ENCODE data around the gene ITPKB.
"Not testable (repeated sequence)": the region's sequence is repeated elsewhere in the genome, so short reads cannot be mapped to it uniquely, and the experiment has no call there.

ITPKB gene

DNA sequence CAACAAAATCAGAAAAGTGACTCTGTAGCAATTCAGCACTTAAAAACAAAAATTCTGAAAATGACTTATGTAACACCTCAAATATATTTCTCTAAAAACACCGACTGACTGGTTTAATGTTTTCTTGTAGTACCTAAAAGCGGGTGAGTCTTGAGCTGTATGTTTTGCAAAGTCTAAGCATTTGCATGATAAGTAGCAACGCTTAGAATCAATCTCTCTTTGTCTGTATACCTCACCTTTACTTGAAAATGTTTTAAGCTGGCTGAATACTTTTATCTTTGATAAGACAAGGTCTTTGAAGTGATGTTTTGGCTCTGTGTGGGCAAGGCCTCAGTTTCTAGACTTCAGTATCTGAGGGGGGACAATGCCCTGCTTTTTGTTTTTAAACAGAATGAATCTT lies 8.2 kb downstream of the ITPKB start:
- DNase-seq (ENCODE audit: low read depth) = no peak

DNA sequence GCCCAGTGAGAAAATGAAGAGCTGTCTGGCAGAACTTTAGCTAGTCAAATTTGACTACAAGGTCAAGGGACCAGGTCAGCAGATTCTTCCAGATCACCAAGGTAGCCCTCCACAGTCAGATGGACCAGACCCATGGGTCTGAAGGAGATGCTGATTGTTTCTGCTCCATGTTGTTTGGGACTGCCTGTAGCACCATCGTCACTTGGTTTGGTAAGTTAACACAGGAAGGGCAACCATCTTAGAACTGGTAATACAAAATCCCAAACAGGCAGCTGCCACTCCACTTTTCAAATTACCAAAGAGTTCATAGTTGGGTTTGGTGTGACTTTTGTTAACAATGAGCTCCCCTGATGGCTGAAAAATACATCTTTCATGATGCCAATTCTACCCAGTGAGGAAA lies 9.0 kb downstream of the ITPKB start:
- DNase-seq (ENCODE audit: low read depth) = no peak

DNA sequence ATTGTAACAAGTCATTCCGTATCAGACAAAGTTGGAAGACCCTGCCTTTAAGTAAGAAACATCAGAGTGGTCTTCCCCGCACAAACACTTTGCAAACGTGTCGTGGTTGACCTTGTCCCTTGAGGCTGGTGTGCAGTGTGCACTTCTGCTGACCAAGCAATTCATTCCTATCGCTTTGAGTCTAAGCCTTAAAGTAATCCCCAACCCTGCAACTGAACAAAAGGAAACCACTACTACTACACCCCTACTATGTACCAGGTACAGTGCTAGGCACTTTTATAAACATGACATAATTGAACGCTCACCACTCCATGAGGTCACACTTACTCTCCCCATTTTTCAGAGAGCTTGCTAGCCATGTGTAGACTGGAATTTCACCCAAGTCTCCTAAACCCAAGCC lies 10.6 kb downstream of the ITPKB start:
- DNase-seq (ENCODE audit: low read depth) = no peak

DNA sequence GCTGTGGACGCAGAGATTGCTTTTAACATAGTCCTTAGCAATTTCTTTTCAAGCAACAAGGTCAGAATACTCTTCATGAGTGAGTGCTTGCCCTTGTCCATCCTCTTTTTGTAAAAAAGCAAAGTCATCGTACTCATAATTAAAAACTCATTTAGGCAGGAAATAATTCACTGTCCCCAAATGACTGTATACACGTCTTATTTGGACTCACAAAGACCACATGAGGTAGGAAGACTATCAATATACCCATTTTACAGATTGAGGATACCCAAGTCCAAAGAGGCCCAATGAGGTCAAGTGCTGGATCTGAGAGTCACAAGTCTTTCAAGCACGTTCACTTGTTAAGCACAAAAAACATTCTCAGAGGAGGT lies 13.2 kb downstream of the ITPKB start:
- DNase-seq (ENCODE audit: low read depth) = no peak

DNA sequence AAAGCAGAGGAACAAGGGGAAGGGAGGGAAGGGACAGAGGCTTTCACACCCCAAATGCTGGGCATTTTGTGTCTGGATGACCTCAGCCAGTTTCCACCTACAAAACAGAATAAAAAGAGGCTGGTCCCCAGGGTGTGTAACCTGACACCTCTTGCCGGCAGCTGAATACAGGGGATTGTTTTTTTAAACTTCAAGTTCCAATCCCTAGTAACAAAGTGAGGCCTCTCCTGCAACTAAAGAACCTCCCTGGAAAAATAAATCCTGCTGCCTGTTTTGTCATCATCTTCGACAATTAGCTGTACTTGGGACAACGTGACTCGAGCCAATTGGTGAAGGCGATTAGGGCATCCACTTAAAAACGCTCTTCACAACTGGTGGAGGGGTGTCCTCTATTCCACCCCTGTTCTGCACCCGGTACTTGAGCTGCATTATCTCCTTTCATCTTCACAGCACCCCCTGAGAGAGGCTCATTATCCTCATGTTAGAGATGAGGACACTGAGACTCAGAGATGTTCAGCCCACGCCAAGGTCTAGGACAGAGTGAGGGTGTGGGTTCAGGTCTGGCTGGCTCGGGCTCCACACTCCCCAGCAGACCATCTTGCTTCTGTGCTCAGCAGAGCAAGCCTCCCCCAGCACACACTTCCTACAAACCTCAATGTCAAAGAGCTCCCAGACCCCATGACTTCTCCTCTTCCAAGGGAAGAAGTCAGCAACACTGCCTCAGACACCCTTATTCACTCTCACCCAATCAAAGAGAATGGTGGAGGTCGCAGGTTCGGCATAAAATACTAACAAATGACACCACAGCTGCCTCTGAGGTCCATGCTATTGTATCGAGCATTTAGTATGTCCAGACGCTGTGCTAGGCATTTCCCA lies 15.2 kb downstream of the ITPKB start:
- DNase-seq (ENCODE audit: low read depth) = no peak

DNA sequence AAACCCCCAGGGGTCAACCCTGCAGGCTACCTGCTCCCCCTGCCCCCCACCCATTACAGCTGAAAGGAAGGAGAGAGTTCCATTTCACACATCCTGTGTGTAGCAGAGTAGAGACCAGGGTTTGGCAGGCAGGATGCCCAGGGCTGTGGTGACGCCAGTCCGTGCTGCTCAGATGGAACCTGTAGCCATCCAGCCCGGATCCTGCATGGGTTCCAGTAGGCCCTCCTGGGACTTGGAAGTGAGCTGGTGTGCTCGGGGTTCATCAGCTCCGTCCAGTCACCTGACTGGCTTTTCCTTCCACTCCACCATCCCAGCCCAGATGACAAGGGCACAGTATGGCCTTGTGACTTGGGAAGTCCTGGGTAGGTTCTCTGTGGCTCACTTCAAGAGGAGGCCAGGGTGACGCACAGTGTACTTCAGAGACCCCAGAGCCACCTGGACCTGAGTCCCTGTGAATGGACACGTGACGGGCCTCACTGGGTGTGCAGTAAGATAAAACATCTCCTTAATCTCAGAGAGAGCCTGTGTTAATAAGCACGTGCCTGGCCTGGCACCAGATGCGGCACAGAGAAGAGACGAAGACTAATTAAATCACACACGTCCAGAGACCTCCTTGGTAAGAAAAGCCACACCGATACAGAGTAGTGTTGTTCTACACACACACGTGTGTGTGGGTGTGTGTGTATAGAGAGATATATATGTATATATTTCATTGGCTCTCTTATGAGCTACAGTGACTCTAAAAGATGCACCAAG lies 16.0 kb downstream of the ITPKB start:
- DNase-seq (ENCODE audit: low read depth) = no peak

DNA sequence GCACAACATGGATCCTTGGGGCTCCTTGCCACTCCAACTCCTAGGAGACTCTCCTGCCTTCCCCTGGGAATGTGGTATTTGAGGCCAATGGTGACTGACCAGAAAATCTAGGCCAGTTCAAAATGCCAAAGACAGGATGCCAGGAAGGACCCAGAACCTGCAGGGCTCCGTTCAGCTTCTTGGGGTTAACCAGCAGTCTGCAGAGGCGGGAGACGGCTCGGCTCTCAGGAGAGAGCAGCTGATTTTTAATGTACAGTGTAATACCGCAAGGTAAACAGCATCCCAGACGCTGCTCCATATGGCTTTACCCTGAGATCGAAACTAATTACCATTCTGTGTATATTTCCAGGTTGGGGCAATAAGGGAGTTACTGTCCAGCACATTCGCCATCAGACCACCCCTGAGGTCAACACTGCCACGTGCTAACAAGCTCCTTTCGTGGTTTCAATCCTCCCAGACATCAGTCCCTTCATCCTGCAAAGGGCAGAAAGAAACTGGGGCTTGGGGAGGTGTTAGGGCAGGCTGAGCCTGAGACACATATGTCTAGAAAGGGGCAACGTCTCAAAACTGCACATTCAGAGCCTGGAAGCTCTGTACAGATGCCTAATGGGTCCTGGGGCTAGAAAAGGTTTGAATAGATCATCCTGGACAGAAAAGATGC lies 16.7 kb downstream of the ITPKB start:
- DNase-seq (ENCODE audit: low read depth) = no peak

DNA sequence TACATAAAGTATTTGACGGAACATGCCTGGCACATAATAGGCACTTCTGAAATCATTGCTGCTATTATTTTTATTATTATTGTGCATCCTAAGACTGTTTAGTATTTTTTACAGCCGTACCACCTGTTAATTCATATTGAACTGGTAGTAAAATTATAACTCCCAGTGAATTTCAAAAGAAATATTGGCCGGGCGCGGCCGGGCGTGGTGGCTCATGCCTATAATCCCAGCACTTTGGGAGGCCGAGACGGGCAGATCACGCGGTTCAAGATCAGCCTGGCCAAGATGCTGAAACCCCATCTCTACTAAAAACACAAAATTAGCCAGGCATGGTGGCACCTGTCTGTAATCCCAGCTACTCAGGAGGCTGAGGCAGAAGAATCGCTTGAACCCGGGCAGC lies 18.5 kb downstream of the ITPKB start:
- not testable (repeated sequence) for DNase-seq (ENCODE audit: low read depth)

DNA sequence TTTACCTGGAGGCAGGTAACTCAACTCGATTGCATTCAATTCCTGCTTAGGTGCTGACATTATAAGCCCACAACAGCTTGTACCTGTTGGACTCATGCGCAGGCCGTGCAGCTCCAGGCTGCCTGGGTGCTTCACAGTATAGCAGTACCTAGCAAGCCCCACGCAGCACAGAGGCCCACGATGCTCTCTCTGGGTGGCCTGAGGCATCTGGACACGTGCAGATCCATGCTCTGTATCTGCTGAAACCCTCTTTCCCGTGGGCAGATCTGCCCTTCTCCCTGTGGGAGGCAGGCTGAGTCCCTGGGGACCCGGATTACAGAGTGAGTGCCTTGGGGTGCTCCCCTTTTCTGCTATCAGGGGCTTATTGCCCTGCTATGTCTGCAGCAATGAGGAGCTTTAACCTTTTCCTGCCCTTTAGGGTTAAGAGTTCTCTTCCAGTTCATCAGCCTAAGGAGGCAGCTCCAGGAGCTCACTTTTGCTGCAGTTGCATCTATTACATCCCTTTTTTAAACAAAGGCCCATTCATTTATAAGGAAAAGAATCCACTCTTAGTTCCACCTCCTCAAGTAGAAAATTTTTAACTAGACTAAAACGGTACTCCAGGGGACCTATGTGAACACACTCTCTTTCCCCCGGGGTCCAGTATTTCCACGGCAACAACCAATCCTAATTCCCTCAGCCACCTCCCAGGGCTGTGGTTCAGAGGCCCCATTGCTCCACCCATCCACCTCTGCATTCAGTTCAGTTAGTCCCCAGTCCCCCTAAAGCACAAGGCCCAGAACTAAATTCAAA lies 19.3 kb downstream of the ITPKB start:
- DNase-seq (ENCODE audit: low read depth) = no peak

DNA sequence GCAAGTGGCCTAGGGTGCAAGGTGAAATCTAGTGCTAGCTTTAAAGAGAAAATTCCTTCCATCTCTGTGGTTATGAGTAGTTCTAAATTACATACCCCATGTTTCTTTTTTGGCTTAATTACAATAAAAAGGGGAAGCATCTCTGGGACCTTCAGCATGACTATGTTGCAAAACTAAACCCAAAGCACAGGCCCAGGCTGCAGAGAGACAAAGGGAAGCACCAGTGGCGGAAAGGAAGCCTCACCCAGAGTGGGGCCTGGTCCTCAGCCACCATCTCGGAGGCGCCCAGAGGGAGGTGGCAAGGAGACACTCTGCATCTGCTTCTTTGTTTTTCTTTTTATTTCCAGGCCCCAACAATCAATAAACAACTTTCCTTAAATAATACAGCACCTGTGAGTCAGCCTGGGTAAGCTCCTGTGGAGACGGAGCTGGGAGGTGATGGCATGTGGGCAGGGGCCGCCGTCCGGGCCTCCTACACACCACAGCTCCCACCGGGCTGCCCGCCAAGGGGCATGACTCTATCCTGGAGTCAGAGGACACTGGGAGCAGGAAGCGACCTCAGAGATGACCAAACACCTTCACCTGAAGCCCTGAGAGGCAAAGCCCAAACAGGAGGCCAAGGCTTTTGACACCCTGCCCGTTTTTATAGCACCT lies 21.7 kb downstream of the ITPKB start:
- DNase-seq (ENCODE audit: low read depth) = no peak

DNA sequence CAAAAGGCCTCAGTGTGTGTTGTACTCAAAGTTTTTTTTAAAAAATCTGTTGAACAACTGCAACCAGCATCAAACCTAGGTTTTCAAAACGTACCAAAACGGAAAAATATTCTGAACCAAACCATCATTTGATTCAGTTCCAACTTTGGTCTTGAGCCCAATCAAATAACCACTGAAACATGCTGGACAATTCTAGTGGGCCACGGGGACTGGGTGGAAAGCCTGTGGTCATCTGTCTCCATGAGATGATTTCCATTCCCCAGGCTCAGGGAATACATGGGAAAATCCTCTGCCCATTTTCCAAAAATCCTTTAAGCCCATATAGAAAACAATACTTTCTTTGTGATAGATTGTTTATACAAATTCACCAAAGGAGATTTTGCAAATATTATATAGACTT lies 22.5 kb downstream of the ITPKB start:
- DNase-seq (ENCODE audit: low read depth) = no peak

DNA sequence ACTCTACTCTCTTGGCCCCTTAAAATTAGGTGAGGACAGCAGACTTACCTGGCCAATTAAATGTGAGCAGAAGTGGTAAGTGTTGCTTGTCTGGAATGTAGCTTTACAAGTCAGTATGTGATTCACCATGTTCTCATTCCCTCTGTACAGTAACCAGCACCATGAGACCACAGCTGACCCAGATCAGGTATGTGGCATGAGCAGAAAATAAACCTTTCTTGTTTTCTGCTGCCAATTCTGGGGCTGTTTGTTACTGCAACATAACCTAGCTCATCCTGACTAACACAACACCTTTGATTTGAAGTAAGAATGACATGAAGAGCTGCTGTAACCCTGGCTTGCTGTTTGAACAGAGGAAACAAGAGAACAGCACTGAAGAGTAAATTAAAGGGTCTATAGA lies 24.9 kb downstream of the ITPKB start:
- DNase-seq (ENCODE audit: low read depth) = no peak

DNA sequence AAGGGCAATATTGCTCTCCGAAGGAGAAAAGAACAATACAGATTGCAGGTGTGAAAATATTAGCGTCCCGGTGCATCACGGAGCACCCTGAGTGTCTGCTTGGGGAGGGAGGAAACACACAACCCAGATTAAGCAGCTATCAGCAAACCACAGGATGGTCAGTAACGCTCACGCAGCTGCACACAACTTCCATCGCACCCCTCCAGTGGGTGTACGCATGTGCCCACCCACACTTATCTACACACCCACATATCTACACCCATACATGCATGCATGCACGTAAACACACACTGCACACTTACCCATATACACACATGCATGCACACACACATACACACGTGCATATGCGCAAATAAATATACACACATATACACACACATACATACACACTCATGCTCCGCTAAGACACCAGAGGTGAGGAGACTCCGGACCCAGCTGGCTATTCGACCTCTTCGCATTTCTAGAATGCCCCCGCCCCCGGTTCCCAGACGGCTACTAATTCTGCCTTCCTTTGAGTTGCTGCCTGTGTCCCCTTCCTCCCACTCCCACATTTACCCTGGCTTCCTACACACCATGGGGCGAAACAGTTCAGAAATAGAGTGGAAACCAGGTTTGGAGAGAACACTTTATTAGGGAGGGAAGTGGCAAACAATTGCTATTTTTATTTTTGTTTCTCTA lies 26.2 kb downstream of the ITPKB start:
- DNase-seq (ENCODE audit: low read depth) = no peak

DNA sequence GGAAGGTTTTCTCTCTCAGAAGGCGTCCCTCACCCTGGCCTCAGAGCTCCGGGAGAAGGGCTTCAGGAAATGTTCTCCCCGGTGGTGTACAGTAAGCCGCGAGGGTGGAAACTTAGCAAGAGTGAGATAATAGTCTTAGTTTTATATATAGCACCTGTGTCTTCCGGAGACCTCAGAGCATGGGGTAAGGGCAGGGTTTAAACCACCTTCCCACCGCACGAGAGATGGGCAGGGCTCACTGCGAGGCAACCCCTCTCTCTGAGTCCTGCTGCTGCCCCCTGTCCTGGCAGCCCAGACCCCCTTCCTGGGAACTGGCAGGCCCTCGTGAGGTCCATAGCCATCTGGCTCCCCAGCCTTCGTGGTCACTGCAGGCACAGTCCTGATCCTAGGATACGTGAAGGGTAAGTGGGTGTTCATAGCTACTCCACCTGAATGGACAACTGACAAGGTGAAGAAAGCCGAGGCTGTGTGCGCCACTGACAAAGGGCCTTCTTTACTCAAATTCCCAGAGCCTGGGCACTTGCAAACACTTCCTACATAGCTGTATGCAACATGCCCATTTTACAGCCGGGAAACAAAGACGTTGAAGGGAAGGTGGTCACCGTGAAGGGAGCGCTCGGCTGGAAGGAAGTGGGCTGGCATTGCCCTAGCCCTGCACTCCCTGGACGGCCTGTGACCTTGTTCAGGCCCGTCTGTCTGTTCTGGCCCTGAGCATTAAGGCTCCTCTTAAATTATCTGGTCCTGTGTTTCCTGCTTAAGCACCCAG lies 26.9 kb downstream of the ITPKB start:
- peak; percentile 45 for DNase-seq (ENCODE audit: low read depth)

DNA sequence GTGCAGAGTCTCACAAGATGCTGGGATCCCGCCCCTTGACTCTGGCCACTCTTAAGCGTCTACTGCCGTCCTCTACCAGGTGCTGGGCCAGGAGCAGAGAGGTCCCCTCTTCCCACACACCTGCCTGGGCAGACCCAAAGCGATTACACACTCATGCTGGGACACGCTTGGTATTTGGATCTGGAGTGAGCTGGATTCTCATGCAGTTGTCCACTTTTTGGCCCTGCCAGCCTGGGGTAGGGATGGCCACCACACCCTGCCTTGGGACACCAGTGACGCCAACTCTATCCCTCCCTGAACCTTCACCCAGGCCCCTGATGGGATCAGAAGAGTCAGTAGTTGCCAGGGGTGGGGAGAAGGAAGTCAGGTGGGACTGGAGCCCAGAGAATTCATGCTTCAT lies 28.6 kb downstream of the ITPKB start:
- no peak for DNase-seq (ENCODE audit: low read depth)

DNA sequence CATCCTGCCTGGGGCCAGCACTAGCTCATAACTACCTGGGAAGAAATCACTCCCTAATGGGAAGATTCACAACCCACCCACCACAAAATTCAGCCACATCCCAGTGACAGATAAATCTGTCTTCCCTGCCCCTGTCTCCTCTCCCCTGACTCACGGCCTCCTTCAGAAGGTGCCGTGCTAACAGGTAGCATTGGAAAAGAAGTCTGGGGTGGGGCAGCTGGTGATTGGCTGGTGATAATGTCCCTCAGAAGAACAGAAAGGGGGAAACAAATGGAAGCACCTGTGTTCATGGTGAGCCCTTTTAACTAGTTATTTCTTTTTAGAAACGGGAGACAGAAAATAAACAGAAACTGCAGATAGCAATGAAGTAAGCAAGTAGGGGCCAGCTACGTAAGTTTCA lies 29.1 kb downstream of the ITPKB start:
- no peak for DNase-seq (ENCODE audit: low read depth)

DNA sequence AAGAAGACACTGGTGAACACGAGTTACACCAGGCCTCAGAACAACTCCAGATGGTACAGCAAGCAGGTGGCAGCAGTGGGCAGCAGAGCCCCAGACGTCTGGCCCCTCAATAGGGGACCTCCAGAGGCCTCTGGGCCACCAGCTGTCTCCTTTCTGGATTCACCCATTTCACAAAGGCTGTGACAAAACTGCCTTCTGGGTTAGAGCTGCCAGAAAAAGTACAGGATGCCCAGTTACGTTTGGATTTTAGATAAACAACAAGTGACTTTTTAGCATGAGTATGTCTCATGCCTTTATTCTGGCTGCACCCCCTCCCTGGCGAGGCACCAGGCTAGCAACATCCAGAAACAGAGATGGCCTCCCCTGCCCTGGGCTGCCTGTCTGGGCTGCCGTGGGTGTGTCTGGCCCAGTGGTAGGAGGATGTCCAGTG lies 30.1 kb downstream of the ITPKB start:
- no peak for DNase-seq (ENCODE audit: low read depth)

DNA sequence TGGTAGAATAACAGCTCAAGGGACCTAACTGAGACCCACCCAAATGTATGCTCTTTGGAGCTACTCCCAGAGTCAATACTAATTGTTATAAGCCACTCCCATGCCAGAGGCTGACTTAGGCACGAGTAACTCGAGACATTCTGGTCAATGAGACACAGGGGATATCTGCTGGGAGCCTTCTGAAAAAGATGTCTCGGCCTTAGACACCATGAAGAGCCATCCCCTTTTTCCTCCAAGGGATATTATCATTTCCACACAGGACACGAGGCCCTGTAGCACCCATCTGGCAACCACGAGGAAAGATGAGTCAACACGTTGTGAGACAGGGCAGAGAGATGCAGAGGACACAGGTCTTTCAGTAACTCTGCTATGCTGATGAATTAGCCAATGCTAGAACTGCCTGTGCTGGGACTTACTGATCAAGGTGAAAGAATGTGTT lies 30.7 kb downstream of the ITPKB start:
- no peak for DNase-seq (ENCODE audit: low read depth)

DNA sequence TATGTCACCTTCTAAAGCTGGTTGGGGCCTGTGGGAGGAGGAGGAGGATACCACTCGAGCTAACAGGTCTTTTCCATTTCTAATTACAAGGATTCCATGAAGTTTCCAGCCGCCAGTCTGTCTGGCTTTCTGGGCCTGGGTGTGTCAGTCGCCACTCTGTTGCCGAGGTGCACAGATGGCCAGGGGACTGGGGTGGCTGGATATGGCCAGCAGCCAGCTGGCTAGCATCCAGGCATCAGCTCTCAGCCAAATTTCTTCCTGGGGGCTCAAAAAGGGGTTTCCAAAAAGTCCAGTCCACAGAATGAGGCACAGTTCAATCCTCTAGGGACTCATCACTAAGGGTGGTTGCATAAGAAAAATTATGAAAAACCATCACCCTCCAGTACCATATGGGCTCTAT lies 32.4 kb downstream of the ITPKB start:
- DNase-seq (ENCODE audit: low read depth) = no peak
